ENCODE data around the gene OCA2. TPM values are rescaled to one million over a fixed set of nuclear protein-coding genes. Genes with fewer than 3 reads are reported as not detected.

OCA2 gene
- total RNA-seq, 1 donor from 2014 or later: 1.0 TPM

DNA sequence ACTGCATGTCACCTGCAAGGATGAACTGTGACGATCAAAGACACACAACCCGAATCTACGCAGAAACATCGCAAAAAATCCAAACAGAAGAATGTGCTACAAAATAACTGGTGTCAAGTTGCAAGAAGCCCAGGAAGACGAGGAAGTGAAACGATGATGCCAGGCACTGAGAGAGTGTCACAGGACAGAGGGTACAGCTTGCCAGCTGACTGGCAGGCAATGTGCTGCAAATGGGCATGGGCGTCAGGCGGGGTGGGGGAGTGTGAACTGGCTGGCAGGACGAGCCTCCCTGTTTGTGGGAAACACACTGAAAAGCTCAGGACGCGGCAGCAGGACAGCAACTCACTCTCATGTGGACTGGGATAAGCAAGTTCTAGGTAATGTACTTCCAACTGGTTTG lies 28.9 kb upstream of the OCA2 start:
- DNase-seq (ENCODE audit: low spot score in 2 of 2, unreplicated experiment in 2 of 2): no peak
- Mint-ChIP-seq H3K4me3 (no peak overlapping the region), H3K27me3 (ENCODE audit: low read depth) (no peaks in the 10 kb centered on the region), H3K4me1 (peaks cover 4% of the 10 kb centered on the region), H3K36me3 (peaks cover 25% of the 10 kb centered on the region), H3K27ac (no peak overlapping the region), H3K9me3 (no peaks in the 10 kb centered on the region)
- TF ChIP-seq, protein P1, sequence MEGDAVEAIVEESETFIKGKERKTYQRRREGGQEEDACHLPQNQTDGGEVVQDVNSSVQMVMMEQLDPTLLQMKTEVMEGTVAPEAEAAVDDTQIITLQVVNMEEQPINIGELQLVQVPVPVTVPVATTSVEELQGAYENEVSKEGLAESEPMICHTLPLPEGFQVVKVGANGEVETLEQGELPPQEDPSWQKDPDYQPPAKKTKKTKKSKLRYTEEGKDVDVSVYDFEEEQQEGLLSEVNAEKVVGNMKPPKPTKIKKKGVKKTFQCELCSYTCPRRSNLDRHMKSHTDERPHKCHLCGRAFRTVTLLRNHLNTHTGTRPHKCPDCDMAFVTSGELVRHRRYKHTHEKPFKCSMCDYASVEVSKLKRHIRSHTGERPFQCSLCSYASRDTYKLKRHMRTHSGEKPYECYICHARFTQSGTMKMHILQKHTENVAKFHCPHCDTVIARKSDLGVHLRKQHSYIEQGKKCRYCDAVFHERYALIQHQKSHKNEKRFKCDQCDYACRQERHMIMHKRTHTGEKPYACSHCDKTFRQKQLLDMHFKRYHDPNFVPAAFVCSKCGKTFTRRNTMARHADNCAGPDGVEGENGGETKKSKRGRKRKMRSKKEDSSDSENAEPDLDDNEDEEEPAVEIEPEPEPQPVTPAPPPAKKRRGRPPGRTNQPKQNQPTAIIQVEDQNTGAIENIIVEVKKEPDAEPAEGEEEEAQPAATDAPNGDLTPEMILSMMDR (IDR thresholded peaks at IDR 0.05; ENCODE audit: unreplicated experiment): no peak

DNA sequence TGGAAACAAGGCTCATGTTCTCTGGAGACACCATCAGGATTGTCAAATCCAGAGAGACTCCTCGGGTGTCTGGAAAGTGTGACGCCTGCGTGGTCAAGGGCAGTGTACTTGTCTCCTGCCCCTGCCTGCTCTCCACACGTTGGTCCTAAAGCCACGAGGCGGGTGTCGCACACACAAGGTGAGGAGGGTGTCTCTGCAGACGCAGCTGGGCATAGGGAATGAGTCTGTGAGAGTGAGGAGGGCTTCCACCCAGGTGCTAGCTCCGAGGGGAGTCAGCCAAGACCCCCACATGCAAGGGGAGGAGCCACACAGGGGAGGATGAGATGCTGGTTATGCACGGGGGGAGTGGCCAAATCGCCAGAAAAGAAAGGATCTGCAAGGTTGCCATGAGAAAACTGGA lies 27.9 kb upstream of the OCA2 start:
- Mint-ChIP-seq H3K36me3 (peaks cover 23% of the 10 kb centered on the region), H3K9me3 (no peaks in the 10 kb centered on the region), H3K27me3 (ENCODE audit: low read depth) (no peaks in the 10 kb centered on the region), H3K4me1 (peaks cover 4% of the 10 kb centered on the region), H3K4me3 (no peak overlapping the region), H3K27ac (no peak overlapping the region)
- DNase-seq (ENCODE audit: low spot score in 2 of 2, unreplicated experiment in 2 of 2): no peak
- TF ChIP-seq, protein P1 (IDR thresholded peaks at IDR 0.05; ENCODE audit: unreplicated experiment): no peak

- no peaks in the 10 kb centered on the region for H3K9me3 Mint-ChIP-seq
- no peaks in the 10 kb centered on the region for H3K27me3 Mint-ChIP-seq (ENCODE audit: low read depth)
- DNase-seq (ENCODE audit: low spot score in 2 of 2, unreplicated experiment in 2 of 2): no peak
- H3K4me3 Mint-ChIP-seq: no peak overlapping the region
- H3K27ac Mint-ChIP-seq: no peak overlapping the region
- H3K4me1 Mint-ChIP-seq: peaks cover 4% of the 10 kb centered on the region
- TF ChIP-seq, protein P1 (IDR thresholded peaks at IDR 0.05; ENCODE audit: unreplicated experiment): peak; percentile 76
- peaks cover 25% of the 10 kb centered on the region for H3K36me3 Mint-ChIP-seq
Measured at GRCh38 chr15:28125673-28126651, 26.8 kb upstream of the OCA2 start.

- TF ChIP-seq, protein P1 (IDR thresholded peaks at IDR 0.05; ENCODE audit: unreplicated experiment): no peak
- H3K4me1 Mint-ChIP-seq: peaks cover 4% of the 10 kb centered on the region
- H3K4me3 Mint-ChIP-seq: no peak overlapping the region
- DNase-seq (ENCODE audit: low spot score in 2 of 2, unreplicated experiment in 2 of 2): no peak
- no peaks in the 10 kb centered on the region for H3K27me3 Mint-ChIP-seq (ENCODE audit: low read depth)
- peaks cover 30% of the 10 kb centered on the region for H3K36me3 Mint-ChIP-seq
- no peaks in the 10 kb centered on the region for H3K9me3 Mint-ChIP-seq
- H3K27ac Mint-ChIP-seq: no peak overlapping the region
Measured at GRCh38 chr15:28124841-28125240, 25.7 kb upstream of the OCA2 start.

DNA sequence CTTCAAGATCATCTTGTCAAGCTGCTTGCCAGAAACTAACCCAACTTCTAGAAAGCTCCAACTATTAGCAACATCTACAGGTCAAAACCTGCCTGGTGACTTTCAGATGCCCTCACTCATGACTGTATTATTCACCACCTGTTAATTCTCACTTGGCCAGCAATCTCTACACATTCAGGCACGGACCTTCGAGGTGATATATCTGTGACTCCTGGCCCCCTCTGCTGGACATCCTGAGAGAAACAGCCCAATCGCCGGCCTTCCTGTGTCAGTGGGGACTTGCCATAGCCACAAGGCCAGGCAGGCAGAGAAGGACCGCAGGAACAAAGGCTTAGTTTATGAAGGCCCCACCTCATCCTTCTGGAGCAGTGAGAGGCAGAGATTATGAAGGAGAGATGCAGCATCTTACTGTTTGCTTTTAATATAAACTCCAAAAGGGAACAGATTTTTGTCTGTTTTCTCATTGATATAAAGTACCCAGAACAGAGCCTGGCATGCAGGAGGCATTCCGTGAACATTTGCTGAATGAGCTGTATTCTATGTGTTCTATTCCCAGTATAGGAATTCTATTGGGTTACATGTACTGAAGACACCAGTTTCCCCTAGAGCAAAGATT lies 24.4 kb upstream of the OCA2 start:
- H3K4me3 Mint-ChIP-seq: no peak overlapping the region
- DNase-seq (ENCODE audit: low spot score in 2 of 2, unreplicated experiment in 2 of 2): peak in 1 of 2 experiments; percentile 75
- H3K27me3 Mint-ChIP-seq (ENCODE audit: low read depth): no peaks in the 10 kb centered on the region
- TF ChIP-seq, protein P1 (IDR thresholded peaks at IDR 0.05; ENCODE audit: unreplicated experiment): peak; percentile 47
- H3K27ac Mint-ChIP-seq: no peak overlapping the region
- H3K36me3 Mint-ChIP-seq: peaks cover 33% of the 10 kb centered on the region
- peaks cover 4% of the 10 kb centered on the region for H3K4me1 Mint-ChIP-seq
- no peaks in the 10 kb centered on the region for H3K9me3 Mint-ChIP-seq

Measured in mesothelial cell of epicardium (in vitro differentiated cells).